HG03060 (cell line): ENCODE data around the gene CLASP1.
"Not testable (repeated sequence)": the region's sequence is repeated elsewhere in the genome, so short reads cannot be mapped to it uniquely, and the experiment has no call there.

Experiments
- ATAC-seq: cut with Tn5 transposase; IDR thresholded peaks from one replicate; pipeline ENCODE4 v1.9.1; 2021; ENCODE audit warnings: low read depth, moderate number of reproducible peaks; ENCODE audit not compliant: unreplicated experiment

CLASP1 gene

GRCh38 chr2:121483846-121484245, 165.4 kb downstream of the CLASP1 start:
- no peak for ATAC-seq

- ATAC-seq, result no peak
Measured at GRCh38 chr2:121483021-121483420, 166.2 kb downstream of the CLASP1 start.

GRCh38 chr2:121480826-121481225, 168.4 kb downstream of the CLASP1 start:
- ATAC-seq, result no peak

- ATAC-seq, result no peak
Measured at GRCh38 chr2:121479882-121480522, 169.3 kb downstream of the CLASP1 start.

- no peak for ATAC-seq
Measured at GRCh38 chr2:121478996-121479745, 170.1 kb downstream of the CLASP1 start.

GRCh38 chr2:121478358-121478995, 170.8 kb downstream of the CLASP1 start:
- not testable (repeated sequence) for ATAC-seq

- ATAC-seq, result no peak
Measured at GRCh38 chr2:121476684-121477083, 172.6 kb downstream of the CLASP1 start.

GRCh38 chr2:121475811-121476571, 173.3 kb downstream of the CLASP1 start:
- ATAC-seq, result no peak

- no peak for ATAC-seq
Measured at GRCh38 chr2:121473512-121473911, 175.8 kb downstream of the CLASP1 start.

GRCh38 chr2:121472470-121472993, 176.7 kb downstream of the CLASP1 start:
- no peak for ATAC-seq

- no peak for ATAC-seq
Measured at GRCh38 chr2:121471532-121472469, 177.5 kb downstream of the CLASP1 start.

- ATAC-seq, result no peak
Measured at GRCh38 chr2:121470917-121471316, 178.3 kb downstream of the CLASP1 start.

- no peak for ATAC-seq
Measured at GRCh38 chr2:121469356-121469755, 179.9 kb downstream of the CLASP1 start.

GRCh38 chr2:121468936-121469335, 180.3 kb downstream of the CLASP1 start:
- no peak for ATAC-seq

GRCh38 chr2:121459291-121459690, 190.0 kb downstream of the CLASP1 start:
- no peak for ATAC-seq

GRCh38 chr2:121456325-121456724, 192.9 kb downstream of the CLASP1 start:
- no peak for ATAC-seq

- ATAC-seq, result no peak
Measured at GRCh38 chr2:121455446-121455845, 193.8 kb downstream of the CLASP1 start.

GRCh38 chr2:121454549-121455090, 194.6 kb downstream of the CLASP1 start:
- ATAC-seq, result no peak

- ATAC-seq, result no peak
Measured at GRCh38 chr2:121451398-121451797, 197.9 kb downstream of the CLASP1 start.
